Activated naive CD8-positive, alpha-beta T cell treated with anti-CD3 and anti-CD28 coated beads, Interleukin-2, amount 50 U/mL, for 24 hours (primary cell): ENCODE results near the gene PNMA8A.
"Not testable (repeated sequence)": the region's sequence is repeated elsewhere in the genome, so short reads cannot be mapped to it uniquely, and the experiment has no call there.

ENCODE experiments used
- ATAC-seq: fragments of 150-1000 bp; cut with Tn5 transposase; one replicate; pipeline ENCODE4 v1.10.0; 2021
- DNase-seq: peaks from one replicate; pipeline ENCODE4 v3.0.0; 2021
- H3K27ac Mint-ChIP-seq: one replicate; pipeline ENCODE4 v1.8.0; 2021; ENCODE audit warnings: mild to moderate bottlenecking, mixed read lengths
- H3K27me3 Mint-ChIP-seq: one replicate; pipeline ENCODE4 v1.8.0; 2021; ENCODE audit warnings: mixed read lengths
- H3K36me3 Mint-ChIP-seq: one replicate; pipeline ENCODE4 v1.8.0; 2021; ENCODE audit warnings: low read depth, mixed read lengths
- H3K4me1 Mint-ChIP-seq: one replicate; pipeline ENCODE4 v1.8.0; 2021; ENCODE audit warnings: mixed read lengths
- H3K4me3 Mint-ChIP-seq: one replicate; pipeline ENCODE4 v1.8.0; 2021; ENCODE audit warnings: mild to moderate bottlenecking, moderate library complexity, mixed read lengths
- H3K9me3 Mint-ChIP-seq: one replicate; pipeline ENCODE4 v1.8.0; 2021; ENCODE audit warnings: mixed read lengths

PNMA8A gene, protein sequence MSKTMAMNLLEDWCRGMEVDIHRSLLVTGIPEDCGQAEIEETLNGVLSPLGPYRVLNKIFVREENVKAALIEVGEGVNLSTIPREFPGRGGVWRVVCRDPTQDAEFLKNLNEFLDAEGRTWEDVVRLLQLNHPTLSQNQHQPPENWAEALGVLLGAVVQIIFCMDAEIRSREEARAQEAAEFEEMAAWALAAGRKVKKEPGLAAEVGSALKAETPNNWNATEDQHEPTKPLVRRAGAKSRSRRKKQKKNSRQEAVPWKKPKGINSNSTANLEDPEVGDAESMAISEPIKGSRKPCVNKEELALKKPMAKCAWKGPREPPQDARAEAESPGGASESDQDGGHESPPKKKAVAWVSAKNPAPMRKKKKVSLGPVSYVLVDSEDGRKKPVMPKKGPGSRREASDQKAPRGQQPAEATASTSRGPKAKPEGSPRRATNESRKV

DNA sequence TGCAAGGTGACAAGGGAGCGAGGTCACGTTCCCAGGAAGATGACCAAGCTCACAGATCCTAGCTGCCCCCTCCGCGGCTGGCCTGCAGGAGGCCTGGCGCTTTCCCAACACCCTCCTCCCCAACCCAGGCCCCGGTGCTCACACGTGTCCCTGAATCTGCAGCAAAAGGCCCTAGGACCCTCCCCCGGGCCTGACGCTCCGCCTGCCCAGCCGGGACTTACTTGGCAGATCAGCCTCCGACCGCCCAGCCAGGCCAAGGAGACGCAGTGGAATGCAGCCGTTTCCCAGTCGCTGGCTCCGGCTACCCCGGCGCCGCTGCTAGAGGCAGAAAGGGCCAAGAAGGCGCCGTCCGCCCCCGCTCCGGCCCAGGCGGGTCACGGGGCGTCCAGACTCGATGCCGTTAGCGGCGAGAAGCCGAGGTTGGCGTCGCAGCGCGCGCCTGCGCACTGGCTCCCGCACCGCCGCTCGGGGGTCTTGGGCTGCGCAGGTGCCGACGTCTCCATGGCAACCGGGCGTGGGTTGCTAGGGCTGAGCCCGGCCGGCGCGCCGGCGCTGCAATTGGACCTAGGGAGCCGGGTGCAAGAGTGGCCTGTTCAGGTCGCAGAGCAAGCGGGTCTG is at the start of gene PNMA8A:
PNMA8A (minus strand) TSS at position 448 of the 618 bp plus-strand sequence. CDS start 528 bp downstream, outside the sequence.
- DNase-seq = peak; percentile 63
- peaks cover 1% of the 10 kb centered on the region for H3K36me3 Mint-ChIP-seq
- peak within 1 kb of the TSS; percentile 62 for H3K4me3 Mint-ChIP-seq
- peaks cover 46% of the 10 kb centered on the region for H3K27me3 Mint-ChIP-seq
- ATAC-seq = peak; percentile 67
- peak within 1 kb of the TSS; percentile 5 for H3K27ac Mint-ChIP-seq
- peaks cover 9% of the 10 kb centered on the region for H3K4me1 Mint-ChIP-seq
- H3K9me3 Mint-ChIP-seq = no peaks in the 10 kb centered on the region

DNA sequence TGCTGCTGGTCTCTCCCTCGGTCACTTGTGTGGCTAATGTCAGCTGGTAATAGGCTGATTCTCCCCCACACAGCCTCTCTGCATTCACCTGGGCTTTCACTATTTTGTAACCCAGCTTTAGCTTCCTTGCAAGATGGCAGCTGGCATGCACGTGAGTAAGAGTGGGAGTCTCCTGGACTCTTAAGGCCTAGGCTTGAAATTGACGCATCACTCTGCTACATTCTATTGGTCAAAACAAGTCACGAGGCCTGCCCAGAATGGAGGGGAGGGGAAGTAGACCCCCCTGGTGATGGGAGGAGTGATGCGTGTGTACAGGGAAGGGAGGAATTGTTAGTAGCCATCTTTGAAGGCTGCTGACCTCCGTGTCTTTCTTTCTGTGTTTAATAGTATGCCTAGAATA is 49.3 kb upstream of the PNMA8A start:
- no peak overlapping the region for H3K4me3 Mint-ChIP-seq
- no peak overlapping the region for H3K27ac Mint-ChIP-seq
- DNase-seq = no peak
- H3K27me3 Mint-ChIP-seq = no peaks in the 10 kb centered on the region
- H3K36me3 Mint-ChIP-seq = peaks cover 8% of the 10 kb centered on the region
- no peak for ATAC-seq
- peaks cover 37% of the 10 kb centered on the region for H3K4me1 Mint-ChIP-seq
- peaks cover 5% of the 10 kb centered on the region for H3K9me3 Mint-ChIP-seq

DNA sequence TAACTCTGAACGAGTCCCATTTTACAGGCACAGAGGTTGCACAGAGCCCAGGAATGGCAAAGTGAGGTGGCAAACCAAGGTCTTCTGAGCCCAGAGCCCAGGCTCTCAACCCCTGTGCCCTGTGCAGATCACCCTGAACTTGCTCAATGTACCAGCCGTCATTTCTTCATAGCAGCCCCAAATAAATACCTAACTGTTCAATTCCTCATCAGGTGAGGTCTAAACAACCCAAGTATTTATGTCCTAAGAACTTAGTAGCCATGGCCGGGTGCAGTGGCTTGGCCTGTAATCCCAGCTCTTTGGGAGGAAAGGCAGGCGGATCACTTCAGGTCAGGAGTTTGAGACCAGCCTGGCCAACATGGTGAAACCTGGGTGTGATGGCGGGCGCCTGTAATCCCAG is 46.1 kb upstream of the PNMA8A start:
- Mint-ChIP-seq H3K4me3 (no peak overlapping the region), H3K4me1 (peaks cover 20% of the 10 kb centered on the region), H3K27ac (no peak overlapping the region), H3K36me3 (no peaks in the 10 kb centered on the region), H3K27me3 (peaks cover 11% of the 10 kb centered on the region), H3K9me3 (no peaks in the 10 kb centered on the region)
- DNase-seq (no peak), ATAC-seq (no peak)

DNA sequence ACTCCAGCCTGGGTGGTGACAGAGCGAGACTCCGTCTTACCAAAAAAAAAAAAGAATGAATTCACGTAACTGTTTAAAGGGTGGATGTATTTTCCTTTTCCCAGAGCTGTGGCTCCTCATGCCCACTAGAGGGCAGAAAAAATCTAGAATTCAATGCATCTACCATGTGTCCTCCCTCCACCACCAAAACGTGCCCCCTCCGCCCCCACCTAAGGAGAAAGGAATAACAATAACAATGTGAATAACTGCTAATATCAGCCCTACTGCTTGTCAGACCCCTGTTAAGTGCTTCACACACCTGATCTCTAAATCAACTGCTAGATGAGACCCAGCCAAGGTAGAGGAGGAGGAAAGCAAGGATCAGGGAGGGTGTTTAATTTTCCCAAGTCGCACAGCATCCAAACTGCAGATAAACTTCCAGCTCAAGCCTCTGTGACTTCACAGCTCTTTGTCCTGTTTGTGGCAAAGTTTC is 44.6 kb upstream of the PNMA8A start:
- no peaks in the 10 kb centered on the region for H3K36me3 Mint-ChIP-seq
- ATAC-seq (peak; percentile 66), DNase-seq (no peak)
- no peak overlapping the region for H3K27ac Mint-ChIP-seq
- H3K27me3 Mint-ChIP-seq = peaks cover 14% of the 10 kb centered on the region
- no peaks in the 10 kb centered on the region for H3K9me3 Mint-ChIP-seq
- no peak overlapping the region for H3K4me3 Mint-ChIP-seq
- H3K4me1 Mint-ChIP-seq = peaks cover 15% of the 10 kb centered on the region

GRCh38 chr19:46515290-46515609 is 43.9 kb upstream of the PNMA8A start:
- H3K4me3 Mint-ChIP-seq = no peak overlapping the region
- H3K27ac Mint-ChIP-seq = no peak overlapping the region
- H3K4me1 Mint-ChIP-seq = peaks cover 10% of the 10 kb centered on the region
- ATAC-seq (no peak), DNase-seq (no peak)
- H3K36me3 Mint-ChIP-seq = no peaks in the 10 kb centered on the region
- H3K9me3 Mint-ChIP-seq = no peaks in the 10 kb centered on the region
- peaks cover 14% of the 10 kb centered on the region for H3K27me3 Mint-ChIP-seq

DNA sequence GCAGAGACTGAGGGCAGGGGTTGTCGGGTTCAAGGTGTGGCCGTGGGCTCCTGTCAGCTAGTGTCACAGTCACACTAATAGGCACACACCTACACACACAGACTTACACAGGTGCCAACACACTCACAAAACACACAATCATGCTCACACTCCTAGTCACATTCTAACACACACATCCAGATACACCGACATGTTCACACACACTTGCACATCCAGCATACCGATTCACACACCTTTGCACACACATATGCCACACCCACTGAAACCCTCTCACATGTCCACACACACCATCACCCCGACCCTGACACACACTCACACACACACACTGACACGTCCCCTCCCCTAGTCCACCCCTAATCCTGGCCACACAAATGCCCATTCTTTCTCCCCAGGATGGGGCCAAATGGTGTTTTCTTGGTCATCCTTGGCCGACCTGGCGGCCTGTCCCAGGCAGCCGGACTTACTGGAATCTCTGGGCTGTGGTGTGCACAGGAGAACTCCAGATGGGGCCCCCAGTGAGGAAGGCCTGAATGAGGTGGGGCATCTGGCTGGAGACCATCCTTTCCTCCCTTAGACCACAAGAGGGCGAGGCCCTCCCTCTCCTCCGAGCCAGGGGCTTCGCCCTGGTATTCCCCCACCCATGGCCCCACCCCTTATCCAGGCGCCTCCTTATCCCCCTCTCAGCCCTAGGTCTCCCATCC is 43.4 kb upstream of the PNMA8A start:
- H3K4me1 Mint-ChIP-seq = peaks cover 6% of the 10 kb centered on the region

GRCh38 chr19:46513461-46514236 is 42.3 kb upstream of the PNMA8A start:
- Mint-ChIP-seq H3K4me1 (peaks cover 4% of the 10 kb centered on the region), H3K4me3 (no peak overlapping the region), H3K27me3 (peaks cover 15% of the 10 kb centered on the region), H3K9me3 (no peaks in the 10 kb centered on the region), H3K27ac (no peak overlapping the region), H3K36me3 (no peaks in the 10 kb centered on the region)
- ATAC-seq (peak; percentile 67), DNase-seq (peak; percentile 91)

More for the DNA sequence above, 43.4 kb upstream of the PNMA8A start:
- Mint-ChIP-seq H3K27ac (no peak overlapping the region), H3K27me3 (peaks cover 14% of the 10 kb centered on the region), H3K36me3 (no peaks in the 10 kb centered on the region), H3K9me3 (no peaks in the 10 kb centered on the region), H3K4me3 (no peak overlapping the region)
- DNase-seq = no peak
- no peak for ATAC-seq

DNA sequence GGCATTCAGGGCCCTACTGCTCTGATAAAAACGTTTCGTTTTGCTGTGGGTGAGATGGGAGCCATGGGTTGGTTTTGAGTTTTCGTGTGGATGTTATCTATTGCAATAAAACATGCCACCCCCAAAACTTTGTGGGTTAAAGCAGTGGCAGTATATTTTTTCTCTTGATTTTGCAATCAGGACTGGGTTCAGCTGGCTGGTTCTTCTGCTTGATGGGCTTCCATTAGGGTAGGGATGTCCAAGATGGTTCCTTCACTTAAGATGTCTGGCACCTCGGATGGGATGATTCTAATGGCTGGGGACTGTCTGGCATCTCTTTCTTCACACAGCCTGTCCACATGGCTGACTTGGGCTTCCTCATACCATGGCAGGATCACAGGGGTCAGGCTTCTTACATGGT is 39.9 kb upstream of the PNMA8A start:
- no peak for ATAC-seq
- H3K27ac Mint-ChIP-seq = no peak overlapping the region

GRCh38 chr19:46508206-46508605 is 36.8 kb upstream of the PNMA8A start:
- no peak overlapping the region for H3K4me3 Mint-ChIP-seq
- no peaks in the 10 kb centered on the region for H3K4me1 Mint-ChIP-seq
- no peak for DNase-seq
- peaks cover 18% of the 10 kb centered on the region for H3K27me3 Mint-ChIP-seq
- no peaks in the 10 kb centered on the region for H3K9me3 Mint-ChIP-seq
- H3K27ac Mint-ChIP-seq = no peak overlapping the region
- H3K36me3 Mint-ChIP-seq = no peaks in the 10 kb centered on the region
- no peak for ATAC-seq

More for the DNA sequence above, 39.9 kb upstream of the PNMA8A start:
- peaks cover 18% of the 10 kb centered on the region for H3K27me3 Mint-ChIP-seq
- no peaks in the 10 kb centered on the region for H3K36me3 Mint-ChIP-seq
- no peak for DNase-seq
- no peak overlapping the region for H3K4me3 Mint-ChIP-seq
- peaks cover 4% of the 10 kb centered on the region for H3K4me1 Mint-ChIP-seq
- no peaks in the 10 kb centered on the region for H3K9me3 Mint-ChIP-seq

DNA sequence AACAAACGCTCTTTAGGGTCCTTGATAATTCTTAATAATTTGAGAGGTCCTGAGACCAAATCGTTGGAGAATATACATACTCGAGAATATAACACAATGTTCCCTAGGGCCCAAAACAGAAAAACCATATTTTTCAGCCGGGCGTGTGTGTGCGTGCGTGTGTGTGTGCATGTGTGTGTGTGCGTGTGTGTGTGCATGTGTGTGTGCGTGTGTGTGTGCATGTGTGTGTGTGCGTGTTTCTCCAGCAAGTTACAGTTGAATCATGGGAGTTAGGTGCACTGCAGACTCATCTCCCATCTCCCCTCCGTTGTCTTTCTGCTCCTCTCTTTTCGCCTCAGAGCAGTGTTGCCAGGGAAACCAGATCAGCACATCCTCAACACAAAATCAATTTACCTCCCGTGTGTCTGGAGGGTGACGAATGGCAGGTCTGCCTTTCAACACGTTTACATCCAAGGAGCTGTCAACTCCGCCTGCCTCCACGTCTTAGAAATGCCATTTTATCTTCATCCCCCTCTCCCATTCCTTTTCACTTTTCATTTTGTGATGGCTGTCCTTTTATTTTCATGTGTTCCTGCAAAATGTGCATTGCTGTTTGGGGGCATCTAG is 32.6 kb upstream of the PNMA8A start:
- Mint-ChIP-seq H3K27me3 (peaks cover 32% of the 10 kb centered on the region), H3K4me1 (no peaks in the 10 kb centered on the region), H3K36me3 (no peaks in the 10 kb centered on the region), H3K4me3 (no peak overlapping the region), H3K27ac (no peak overlapping the region), H3K9me3 (no peaks in the 10 kb centered on the region)
- no peak for ATAC-seq
- DNase-seq = no peak

GRCh38 chr19:46502891-46503290 is 31.5 kb upstream of the PNMA8A start:
- Mint-ChIP-seq H3K9me3 (no peaks in the 10 kb centered on the region), H3K27me3 (peaks cover 35% of the 10 kb centered on the region), H3K4me1 (no peaks in the 10 kb centered on the region), H3K36me3 (no peaks in the 10 kb centered on the region), H3K4me3 (no peak overlapping the region), H3K27ac (no peak overlapping the region)
- ATAC-seq (no peak), DNase-seq (no peak)

GRCh38 chr19:46499692-46500091 is 28.3 kb upstream of the PNMA8A start:
- Mint-ChIP-seq H3K9me3 (no peaks in the 10 kb centered on the region), H3K36me3 (no peaks in the 10 kb centered on the region), H3K4me3 (no peak overlapping the region), H3K4me1 (peaks cover 2% of the 10 kb centered on the region), H3K27me3 (peaks cover 40% of the 10 kb centered on the region), H3K27ac (no peak overlapping the region)
- DNase-seq (no peak), ATAC-seq (no peak)

DNA sequence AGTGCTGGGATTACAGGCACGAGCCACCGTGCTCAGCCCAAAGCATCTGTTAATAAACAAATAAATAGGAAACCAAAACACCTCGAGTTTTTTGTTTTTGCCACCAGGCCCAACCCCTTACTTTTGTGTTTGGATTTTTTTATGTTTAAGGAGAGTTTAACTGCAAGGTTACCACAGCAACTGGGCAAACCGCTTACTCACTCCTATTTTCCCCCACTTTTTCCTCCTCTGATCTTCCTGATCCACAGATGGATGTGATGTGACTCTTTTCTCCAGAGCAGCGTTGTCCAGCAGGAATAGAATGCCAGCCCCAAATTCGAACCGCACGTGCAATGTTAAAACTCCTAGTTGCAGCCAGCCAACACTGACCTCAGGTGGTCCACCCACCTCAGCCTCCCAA is 26.4 kb upstream of the PNMA8A start:
- Mint-ChIP-seq H3K4me1 (peaks cover 11% of the 10 kb centered on the region), H3K27ac (no peak overlapping the region), H3K9me3 (no peaks in the 10 kb centered on the region), H3K4me3 (no peak overlapping the region), H3K36me3 (no peaks in the 10 kb centered on the region), H3K27me3 (peaks cover 48% of the 10 kb centered on the region)
- no peak for ATAC-seq
- no peak for DNase-seq

GRCh38 chr19:46496886-46497285 is 25.5 kb upstream of the PNMA8A start:
- not testable (repeated sequence) for DNase-seq, H3K9me3 Mint-ChIP-seq, H3K4me3 Mint-ChIP-seq, H3K27ac Mint-ChIP-seq, H3K36me3 Mint-ChIP-seq, ATAC-seq
- Mint-ChIP-seq H3K4me1 (peaks cover 13% of the 10 kb centered on the region), H3K27me3 (peaks cover 57% of the 10 kb centered on the region)
